HG03159 (cell line): ENCODE results near the gene TM7SF2.
"Not testable (repeated sequence)": the region's sequence is repeated elsewhere in the genome, so short reads cannot be mapped to it uniquely, and the experiment has no call there.

Experiments used
- ATAC-seq: cut with Tn5 transposase; IDR thresholded peaks from one replicate; pipeline ENCODE4 v1.9.1; 2021; ENCODE audit warnings: mild to moderate bottlenecking, moderate library complexity; ENCODE audit not compliant: unreplicated experiment

TM7SF2 gene

GRCh38 chr11:65113839-65114238 lies 2.2 kb downstream of the TM7SF2 start:
- ATAC-seq: no peak

GRCh38 chr11:65114538-65115171 lies 3.0 kb downstream of the TM7SF2 start:
- ATAC-seq: no peak

DNA sequence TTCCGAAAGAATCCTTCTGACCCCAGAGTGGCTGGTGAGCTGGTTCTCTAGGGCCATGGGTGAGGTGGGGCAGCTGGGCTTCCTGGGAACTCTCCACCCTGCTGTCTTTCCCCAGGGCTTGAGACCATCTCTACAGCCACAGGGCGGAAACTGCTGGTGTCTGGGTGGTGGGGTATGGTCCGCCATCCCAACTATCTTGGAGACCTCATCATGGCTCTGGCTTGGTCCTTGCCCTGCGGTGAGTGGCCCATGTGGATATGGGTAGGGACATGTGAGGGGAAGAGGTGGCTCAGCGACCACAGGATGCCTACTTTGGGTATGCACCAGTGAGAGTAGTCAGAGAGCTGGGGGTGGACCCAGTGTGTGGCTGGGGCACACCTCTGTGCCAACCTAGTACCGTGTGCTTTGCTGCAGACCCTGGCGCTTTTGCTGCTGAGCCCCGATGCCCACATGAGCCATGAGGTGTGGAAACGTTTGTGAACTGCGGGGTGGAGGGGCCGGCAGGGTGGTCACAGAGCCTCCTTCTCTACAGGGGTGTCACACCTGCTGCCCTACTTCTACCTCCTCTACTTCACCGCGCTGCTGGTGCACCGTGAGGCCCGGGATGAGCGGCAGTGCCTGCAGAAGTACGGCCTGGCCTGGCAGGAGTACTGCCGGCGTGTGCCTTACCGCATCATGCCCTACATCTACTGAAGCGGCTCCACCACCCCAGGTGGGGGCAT lies 3.9 kb downstream of the TM7SF2 start:
- no peak for ATAC-seq

DNA sequence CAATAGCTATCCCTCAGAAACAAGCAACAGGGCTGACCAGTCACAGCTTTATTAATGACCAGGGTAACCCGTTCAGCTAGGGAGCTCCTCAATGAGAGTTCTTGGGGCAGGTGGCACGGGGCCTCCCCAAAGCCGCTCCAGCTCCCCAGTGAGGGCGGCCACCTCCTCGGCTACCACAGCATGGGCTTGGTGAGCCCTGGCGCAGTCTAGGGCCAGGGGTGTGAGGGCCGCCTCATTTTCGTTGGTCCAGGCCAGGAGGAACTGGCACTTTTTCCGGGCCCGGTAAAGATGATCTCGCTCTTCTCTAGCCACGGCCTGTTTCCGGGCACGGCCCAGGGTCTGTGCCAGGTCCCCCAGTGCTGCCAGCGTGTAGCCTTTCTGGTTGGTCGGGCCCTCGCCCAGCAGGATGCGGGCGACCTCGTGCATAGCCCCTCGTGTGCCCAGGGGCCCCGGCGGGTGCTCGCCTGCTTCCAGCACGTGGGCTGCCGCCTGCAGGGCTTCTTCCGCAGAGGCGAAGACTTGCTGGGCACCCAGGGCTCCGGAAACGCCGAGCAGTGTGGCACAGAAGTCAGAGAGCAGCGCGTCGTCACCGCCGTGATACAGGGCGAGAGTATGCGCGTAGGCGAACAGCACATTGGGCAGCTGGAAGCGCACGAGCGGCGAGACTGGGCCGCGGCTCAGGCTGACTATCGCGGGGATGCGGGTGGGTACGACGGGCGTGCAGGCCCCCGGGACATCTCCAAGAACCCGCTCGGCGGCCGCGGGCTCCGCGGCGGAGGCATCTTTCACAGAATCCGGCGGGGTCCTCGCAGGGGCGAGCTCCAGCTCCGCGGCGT lies 4.9 kb downstream of the TM7SF2 start:
- ATAC-seq: no peak

- peak; percentile 51 for ATAC-seq
Measured at GRCh38 chr11:65117206-65118096, 5.8 kb downstream of the TM7SF2 start, which contains the start of gene ZNHIT2. ZNHIT2 (minus strand) TSS chr11:65117701; CDS start chr11:65117653, 48 bp downstream.

DNA sequence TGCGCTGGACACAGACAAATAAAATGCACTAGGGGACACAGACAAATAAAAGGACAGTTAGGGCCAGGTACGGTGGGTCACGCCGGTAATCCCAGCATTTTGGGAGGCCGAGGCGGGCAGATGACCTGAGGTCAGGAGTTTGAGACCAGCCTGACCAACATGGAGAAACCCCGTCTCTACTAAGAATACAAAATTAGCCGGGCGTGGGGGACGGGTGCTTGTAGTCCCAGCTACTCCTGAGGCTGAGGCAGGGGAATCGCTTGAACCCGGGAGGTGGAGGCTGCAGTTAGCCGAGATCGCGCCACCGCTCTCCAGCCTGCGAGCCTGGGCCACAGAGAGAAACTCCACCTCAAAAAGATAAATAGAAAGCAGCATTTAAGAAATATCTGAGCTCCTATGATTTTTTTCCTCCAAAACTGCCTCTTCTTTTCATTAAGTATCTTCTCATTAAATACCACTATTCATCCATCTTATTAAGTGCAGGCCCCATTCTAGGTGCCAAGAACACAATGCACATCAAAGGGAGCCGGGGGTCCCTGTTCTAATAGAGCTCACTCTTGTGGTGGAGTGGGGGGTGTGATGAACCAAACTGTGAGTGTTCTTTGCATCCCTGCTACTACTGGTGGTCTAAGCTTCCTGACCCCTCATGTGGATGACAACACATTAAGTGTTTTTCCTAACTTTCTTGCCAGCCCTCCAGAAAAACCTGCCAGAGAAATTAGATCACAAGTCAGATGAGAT lies 6.6 kb downstream of the TM7SF2 start:
- no peak for ATAC-seq

GRCh38 chr11:65118891-65119669 lies 7.4 kb downstream of the TM7SF2 start:
- ATAC-seq: not testable (repeated sequence)

- ATAC-seq: no peak
Measured at GRCh38 chr11:65119670-65119995, 8.0 kb downstream of the TM7SF2 start.

- ATAC-seq: no peak
Measured at GRCh38 chr11:65120831-65121230, 9.2 kb downstream of the TM7SF2 start.

DNA sequence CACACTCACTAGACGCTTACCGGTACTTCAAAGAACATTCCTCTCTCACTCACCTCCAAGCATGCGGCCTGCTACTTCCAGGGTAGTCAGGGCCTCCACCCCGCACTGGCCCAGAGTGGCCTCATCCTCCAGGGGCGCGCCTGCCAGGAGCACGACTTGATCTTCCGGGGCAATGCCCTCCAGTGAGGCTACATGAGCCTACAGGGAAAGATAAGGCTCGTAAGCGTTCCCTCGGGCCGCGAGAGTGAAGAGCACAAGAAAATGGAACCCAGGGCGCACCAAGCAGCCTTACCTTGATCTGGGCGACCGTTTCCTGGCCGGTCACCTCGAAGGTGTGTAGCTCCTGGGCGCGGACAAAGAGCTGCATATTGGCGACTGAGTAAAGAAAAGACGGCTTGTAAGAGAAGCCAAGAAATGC lies 9.8 kb downstream of the TM7SF2 start:
- ATAC-seq: no peak

GRCh38 chr11:65121865-65122696 lies 10.4 kb downstream of the TM7SF2 start, which contains the start of the genes FAU and MRPL49:
FAU (minus strand) TSS chr11:65122134; CDS start chr11:65121813, 321 bp downstream.
MRPL49 (plus strand) TSS chr11:65122321; CDS start chr11:65122347, 26 bp downstream.
- ATAC-seq: peak; percentile 62

DNA sequence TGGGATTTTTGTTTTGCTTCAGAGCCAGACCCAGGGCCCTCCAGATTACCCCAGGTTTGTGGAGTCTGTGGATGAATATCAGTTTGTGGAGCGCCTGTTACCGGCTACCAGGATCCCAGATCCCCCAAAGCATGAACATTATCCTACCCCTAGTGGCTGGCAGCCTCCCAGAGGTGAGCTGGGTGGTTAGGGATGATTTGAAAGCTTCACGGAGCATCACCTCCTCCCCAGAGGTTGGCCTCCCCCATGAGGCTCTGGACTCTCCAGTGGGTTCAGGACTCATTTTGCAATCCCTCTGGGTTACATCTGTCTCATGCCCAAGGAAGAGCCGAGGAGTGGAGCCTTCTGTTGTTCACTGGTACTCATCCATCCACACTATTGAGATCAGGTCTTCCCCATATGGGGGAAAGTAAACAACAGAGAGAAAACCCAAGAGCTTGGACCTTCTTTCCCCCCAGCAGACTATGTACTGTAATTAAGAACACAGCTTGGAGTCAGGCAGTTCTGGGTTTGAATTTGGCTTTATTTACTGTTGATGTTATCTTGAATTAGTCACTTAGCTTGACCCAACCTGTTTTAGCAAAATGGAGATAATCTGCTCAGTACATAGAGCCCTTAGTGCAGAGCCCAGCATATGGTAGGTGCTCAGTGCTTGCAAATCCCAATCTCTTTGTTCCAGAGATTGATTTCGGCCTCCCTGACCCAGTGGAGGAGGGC lies 13.0 kb downstream of the TM7SF2 start:
- ATAC-seq: no peak

GRCh38 chr11:65125197-65126056 lies 13.8 kb downstream of the TM7SF2 start:
- no peak for ATAC-seq

GRCh38 chr11:65126624-65127274 lies 15.1 kb downstream of the TM7SF2 start:
- no peak for ATAC-seq

DNA sequence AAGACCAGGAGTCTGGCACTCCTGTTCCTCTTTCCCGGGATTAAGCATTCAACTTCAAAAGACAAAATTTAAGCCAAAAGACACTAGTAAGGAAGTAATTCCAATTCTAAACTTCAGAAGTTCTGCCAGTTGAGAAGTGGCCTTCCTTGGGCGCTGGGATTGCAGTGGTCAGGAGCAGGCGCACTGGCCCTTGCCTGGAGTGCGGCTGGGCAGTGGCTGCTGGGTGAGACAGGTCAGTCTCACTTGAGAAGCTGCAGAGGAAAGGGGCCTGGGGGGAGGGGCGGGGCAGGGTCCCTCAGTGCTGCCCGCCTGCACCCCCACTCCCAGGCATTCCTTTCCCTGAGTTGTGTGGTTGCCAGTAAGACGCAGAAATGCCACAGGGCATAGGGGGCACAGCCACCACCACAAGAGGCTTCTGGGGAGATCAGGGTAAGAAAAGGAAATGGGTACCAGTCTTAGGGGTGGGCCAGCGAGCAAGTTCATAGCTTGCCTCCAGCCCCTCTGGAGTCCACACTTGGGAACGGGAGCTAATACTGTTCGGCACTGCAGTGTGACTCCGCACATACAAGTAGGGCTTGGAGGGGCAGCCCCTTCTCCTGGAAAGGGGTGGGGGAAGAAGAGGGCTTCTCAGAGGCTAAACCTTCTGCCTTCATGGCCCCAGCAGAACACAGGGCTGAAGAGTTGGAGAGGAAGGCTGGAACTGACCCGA lies 16.0 kb downstream of the TM7SF2 start:
- no peak for ATAC-seq
